GM23338 (cell line): Measurements from ENCODE around the gene NOTCH3.
A peak's percentile ranks its signal among the peaks of the same experiment; 100 is the strongest.

Experiments
- CREB1 ChIP-seq: fragments of 250-450 bp; sonication (Bioruptor Pico); IDR thresholded peaks from 2 replicates; pipeline ENCODE4 v1.5.0; 2020; ENCODE audit warnings: low read depth, mild to moderate bottlenecking, moderate library complexity
- ETS1 ChIP-seq: IDR thresholded peaks from 2 replicates; pipeline ENCODE4 v1.6.1; 2016; ENCODE audit warnings: antibody characterized with exemption
- EZH2 ChIP-seq: fragments of 200-600 bp; sonication (generic); IDR thresholded peaks from one replicate; pipeline ENCODE4 v1.8.0; 2017; ENCODE audit warnings: antibody characterized with exemption, mild to moderate bottlenecking, low read depth; ENCODE audit not compliant: unreplicated experiment
- JUNB ChIP-seq: IDR thresholded peaks from one replicate; pipeline ENCODE4 v1.6.1; 2016; ENCODE audit warnings: antibody characterized with exemption; ENCODE audit not compliant: unreplicated experiment
- POLR2AphosphoS5 ChIP-seq: IDR thresholded peaks from 2 replicates; pipeline ENCODE4 v1.6.1; 2016; ENCODE audit warnings: antibody characterized with exemption, low read depth
- REST ChIP-seq: IDR thresholded peaks from one replicate; pipeline ENCODE4 v1.6.1; 2018; ENCODE audit warnings: antibody characterized with exemption; ENCODE audit not compliant: unreplicated experiment
- ZNF114 ChIP-seq: fragments of 250-450 bp; sonication (Bioruptor Pico); IDR thresholded peaks from 2 replicates; pipeline ENCODE4 v1.5.0; 2020; ENCODE audit warnings: mild to moderate bottlenecking, moderate library complexity
- TF ChIP-seq, protein P1 (sequence below), 2 experiments: fragments of 200-600 bp in 1 of 2; sonication (generic) in 1 of 2; conservative IDR thresholded peaks; 2 replicates each; pipeline versions ENCODE4 v1.5.1 to v1.6.1; 2016 to 2017; ENCODE audit warnings: antibody characterized with exemption in 2 of 2, low read depth in 2 of 2, mild to moderate bottlenecking in 2 of 2, moderate library complexity in 1 of 2
- TF ChIP-seq, protein P2 (sequence below): fragments of 250-450 bp; sonication (Bioruptor Pico); IDR thresholded peaks from 2 replicates; pipeline ENCODE4 v1.5.0; 2020; ENCODE audit warnings: mild to moderate bottlenecking, moderate library complexity

GRCh38 chr19:15161028-15161984, 39.5 kb downstream of the NOTCH3 start:
- TF ChIP-seq, protein P1, sequence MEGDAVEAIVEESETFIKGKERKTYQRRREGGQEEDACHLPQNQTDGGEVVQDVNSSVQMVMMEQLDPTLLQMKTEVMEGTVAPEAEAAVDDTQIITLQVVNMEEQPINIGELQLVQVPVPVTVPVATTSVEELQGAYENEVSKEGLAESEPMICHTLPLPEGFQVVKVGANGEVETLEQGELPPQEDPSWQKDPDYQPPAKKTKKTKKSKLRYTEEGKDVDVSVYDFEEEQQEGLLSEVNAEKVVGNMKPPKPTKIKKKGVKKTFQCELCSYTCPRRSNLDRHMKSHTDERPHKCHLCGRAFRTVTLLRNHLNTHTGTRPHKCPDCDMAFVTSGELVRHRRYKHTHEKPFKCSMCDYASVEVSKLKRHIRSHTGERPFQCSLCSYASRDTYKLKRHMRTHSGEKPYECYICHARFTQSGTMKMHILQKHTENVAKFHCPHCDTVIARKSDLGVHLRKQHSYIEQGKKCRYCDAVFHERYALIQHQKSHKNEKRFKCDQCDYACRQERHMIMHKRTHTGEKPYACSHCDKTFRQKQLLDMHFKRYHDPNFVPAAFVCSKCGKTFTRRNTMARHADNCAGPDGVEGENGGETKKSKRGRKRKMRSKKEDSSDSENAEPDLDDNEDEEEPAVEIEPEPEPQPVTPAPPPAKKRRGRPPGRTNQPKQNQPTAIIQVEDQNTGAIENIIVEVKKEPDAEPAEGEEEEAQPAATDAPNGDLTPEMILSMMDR (conservative IDR thresholded peaks at IDR 0.05; ENCODE audit: low read depth in 2 of 2), result peak; percentile 43 to 54
- TF ChIP-seq, protein P2, sequence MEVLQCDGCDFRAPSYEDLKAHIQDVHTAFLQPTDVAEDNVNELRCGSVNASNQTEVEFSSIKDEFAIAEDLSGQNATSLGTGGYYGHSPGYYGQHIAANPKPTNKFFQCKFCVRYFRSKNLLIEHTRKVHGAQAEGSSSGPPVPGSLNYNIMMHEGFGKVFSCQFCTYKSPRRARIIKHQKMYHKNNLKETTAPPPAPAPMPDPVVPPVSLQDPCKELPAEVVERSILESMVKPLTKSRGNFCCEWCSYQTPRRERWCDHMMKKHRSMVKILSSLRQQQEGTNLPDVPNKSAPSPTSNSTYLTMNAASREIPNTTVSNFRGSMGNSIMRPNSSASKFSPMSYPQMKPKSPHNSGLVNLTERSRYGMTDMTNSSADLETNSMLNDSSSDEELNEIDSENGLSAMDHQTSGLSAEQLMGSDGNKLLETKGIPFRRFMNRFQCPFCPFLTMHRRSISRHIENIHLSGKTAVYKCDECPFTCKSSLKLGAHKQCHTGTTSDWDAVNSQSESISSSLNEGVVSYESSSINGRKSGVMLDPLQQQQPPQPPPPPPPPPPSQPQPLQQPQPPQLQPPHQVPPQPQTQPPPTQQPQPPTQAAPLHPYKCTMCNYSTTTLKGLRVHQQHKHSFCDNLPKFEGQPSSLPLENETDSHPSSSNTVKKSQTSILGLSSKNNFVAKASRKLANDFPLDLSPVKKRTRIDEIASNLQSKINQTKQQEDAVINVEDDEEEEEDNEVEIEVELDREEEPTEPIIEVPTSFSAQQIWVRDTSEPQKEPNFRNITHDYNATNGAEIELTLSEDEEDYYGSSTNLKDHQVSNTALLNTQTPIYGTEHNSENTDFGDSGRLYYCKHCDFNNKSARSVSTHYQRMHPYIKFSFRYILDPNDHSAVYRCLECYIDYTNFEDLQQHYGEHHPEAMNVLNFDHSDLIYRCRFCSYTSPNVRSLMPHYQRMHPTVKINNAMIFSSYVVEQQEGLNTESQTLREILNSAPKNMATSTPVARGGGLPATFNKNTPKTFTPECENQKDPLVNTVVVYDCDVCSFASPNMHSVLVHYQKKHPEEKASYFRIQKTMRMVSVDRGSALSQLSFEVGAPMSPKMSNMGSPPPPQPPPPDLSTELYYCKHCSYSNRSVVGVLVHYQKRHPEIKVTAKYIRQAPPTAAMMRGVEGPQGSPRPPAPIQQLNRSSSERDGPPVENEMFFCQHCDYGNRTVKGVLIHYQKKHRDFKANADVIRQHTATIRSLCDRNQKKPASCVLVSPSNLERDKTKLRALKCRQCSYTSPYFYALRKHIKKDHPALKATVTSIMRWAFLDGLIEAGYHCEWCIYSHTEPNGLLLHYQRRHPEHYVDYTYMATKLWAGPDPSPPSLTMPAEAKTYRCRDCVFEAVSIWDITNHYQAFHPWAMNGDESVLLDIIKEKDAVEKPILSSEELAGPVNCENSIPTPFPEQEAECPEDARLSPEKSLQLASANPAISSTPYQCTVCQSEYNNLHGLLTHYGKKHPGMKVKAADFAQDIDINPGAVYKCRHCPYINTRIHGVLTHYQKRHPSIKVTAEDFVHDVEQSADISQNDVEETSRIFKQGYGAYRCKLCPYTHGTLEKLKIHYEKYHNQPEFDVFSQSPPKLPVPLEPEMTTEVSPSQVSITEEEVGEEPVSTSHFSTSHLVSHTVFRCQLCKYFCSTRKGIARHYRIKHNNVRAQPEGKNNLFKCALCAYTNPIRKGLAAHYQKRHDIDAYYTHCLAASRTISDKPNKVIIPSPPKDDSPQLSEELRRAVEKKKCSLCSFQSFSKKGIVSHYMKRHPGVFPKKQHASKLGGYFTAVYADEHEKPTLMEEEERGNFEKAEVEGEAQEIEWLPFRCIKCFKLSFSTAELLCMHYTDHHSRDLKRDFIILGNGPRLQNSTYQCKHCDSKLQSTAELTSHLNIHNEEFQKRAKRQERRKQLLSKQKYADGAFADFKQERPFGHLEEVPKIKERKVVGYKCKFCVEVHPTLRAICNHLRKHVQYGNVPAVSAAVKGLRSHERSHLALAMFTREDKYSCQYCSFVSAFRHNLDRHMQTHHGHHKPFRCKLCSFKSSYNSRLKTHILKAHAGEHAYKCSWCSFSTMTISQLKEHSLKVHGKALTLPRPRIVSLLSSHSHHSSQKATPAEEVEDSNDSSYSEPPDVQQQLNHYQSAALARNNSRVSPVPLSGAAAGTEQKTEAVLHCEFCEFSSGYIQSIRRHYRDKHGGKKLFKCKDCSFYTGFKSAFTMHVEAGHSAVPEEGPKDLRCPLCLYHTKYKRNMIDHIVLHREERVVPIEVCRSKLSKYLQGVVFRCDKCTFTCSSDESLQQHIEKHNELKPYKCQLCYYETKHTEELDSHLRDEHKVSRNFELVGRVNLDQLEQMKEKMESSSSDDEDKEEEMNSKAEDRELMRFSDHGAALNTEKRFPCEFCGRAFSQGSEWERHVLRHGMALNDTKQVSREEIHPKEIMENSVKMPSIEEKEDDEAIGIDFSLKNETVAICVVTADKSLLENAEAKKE (CRISPR knock-in tag), result no peak
- TF ChIP-seq JUNB, result no peak
- TF ChIP-seq REST, result no peak
- no peak for TF ChIP-seq EZH2
- no peak for TF ChIP-seq POLR2AphosphoS5
- TF ChIP-seq CREB1, result no peak
- TF ChIP-seq ZNF114, result no peak
- TF ChIP-seq ETS1, result no peak
